ENCODE data around the gene KLF11.
"Not testable (repeated sequence)": the region's sequence is repeated elsewhere in the genome, so short reads cannot be mapped to it uniquely, and the experiment has no call there.

KLF11 gene

GRCh38 chr2:10019174-10019573, 24.2 kb upstream of the KLF11 start:
- DNase-seq: no peak
- intact Hi-C loops (cut with DNase I): no loop called here

- intact Hi-C loops (cut with DNase I): no loop called here
- DNase-seq: no peak
Measured at GRCh38 chr2:10019602-10020400, 23.5 kb upstream of the KLF11 start.

DNA sequence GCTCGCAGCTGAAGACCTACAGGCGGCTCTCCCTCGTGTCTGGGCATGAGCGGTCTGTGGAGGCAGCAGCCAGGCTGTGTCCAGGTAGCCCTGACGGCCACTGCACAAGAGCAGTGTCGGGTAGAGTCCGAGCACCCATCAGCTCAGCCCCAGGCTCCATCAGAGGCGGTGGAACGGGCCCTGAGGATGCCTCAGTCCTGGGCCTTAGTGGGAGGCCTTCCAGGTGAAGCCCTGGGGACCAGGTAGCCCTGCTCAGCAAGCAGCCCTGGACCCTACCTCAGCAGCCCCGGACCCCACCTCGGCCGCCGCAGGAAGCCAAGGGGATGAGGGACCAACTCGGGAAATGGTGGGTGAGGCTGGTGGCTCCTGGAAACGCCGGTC, 21.3 kb upstream of the KLF11 start:
- intact Hi-C loops (cut with DNase I): no loop called here
- DNase-seq: no peak

- intact Hi-C loops (cut with DNase I): no loop called here
- no peak for DNase-seq
Measured at GRCh38 chr2:10022445-10022844, 20.9 kb upstream of the KLF11 start.

DNA sequence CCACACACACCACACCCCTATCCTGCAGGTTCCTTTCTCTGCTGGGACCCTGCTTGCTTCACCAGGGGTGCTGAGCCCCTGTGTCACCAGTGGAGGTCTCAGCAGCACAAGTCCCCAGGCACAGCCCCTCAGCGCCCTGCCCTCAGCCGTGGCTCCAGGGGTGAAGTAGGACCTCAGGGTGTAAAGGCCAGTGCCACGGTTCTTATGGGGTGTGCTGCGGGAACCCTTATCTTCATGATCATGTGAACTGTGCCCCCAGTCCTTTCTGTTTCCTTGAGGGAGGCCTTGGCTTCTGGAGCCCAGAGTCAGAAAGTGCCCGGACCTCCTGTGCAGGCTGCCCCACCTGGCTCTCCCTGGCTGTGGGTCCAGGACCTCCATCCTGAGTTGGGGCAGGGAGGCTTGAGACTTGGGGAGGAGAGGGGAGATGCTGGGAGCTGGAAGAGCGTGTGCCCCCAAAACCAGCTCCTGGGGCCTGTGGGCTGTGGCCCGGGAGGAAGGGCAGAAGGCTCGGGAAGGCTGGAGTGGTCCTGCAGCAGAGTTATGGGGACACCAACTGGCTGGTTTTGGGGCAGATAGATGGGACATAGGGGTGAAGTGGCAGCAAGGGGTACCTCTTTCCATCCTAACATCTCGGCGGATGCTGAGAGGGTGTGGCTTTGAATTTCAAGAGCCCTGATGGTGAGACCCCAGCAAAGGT, 20.2 kb upstream of the KLF11 start:
- no peak for DNase-seq
- intact Hi-C loops (cut with DNase I): no loop called here

GRCh38 chr2:10026940-10027569, 16.3 kb upstream of the KLF11 start:
- no peak for DNase-seq
- intact Hi-C loops (cut with DNase I): no loop called here

DNA sequence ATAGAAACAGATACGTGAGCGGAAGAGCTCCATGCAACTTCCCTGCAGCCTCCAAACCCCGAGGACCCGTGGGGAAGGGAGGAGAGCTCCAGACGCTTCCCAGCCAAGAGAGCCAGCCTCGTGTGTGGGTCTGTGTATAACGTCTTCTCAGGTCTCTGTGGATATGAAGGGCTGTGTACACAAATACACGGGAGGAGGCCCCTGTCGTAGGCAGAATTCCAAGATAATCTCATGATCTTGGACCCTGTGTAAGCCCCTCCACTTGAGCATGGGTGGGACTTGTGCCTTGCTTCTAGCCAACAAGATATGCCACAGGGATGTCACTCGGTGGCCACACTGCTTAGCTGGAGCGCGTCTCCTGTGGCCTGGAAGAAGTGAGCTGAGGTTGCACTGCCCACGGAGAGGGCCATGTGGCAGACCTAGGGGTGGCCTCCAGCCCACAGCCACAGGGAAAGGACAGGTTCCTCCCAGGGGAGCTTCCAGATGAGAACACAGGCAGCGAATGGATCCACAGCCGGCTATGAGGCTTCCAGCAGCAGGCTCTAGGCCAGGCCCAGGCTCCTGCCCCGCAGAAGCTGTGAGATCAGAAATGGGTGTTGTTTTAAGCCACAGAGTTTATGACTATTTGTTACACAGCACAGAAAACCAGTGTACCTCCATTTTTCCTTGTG, 15.6 kb upstream of the KLF11 start:
- no peak for DNase-seq
- intact Hi-C loops (cut with DNase I): no loop called here

DNA sequence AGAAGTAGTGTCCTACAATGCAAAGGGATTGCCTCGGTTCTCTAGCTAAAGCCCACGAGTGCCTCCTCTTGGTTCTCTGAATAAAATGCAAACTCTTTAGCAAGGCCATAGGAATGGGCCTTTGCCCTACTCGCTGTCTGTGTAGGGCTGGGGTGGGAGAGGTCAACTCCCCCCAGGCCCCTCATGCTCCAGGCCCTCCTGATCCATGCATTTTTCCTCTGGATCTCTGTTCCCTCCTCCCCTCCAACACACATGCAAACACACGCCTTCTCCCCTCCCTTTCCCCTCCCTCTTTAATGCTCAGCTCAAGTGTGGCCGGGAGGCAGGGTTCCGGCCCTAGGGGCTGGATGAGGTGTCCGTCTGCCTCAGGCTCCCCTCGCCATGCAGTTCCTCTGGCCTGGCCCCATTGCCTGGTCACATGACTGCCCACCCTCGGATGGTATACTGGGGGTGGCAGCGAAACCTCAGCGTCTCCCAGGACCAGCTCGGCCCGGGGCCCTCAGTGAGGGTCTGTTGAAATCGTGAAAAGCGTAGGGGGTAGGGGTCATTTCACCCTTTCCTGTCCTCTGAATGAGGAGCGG, 14.9 kb upstream of the KLF11 start:
- no peak for DNase-seq

GRCh38 chr2:10028988-10029874, 14.1 kb upstream of the KLF11 start:
- peak in 24 of 42 donors; percentile 27 to 84 (median 41) for DNase-seq
- intact Hi-C loops (cut with DNase I): no loop called here

More for the DNA sequence above, 14.9 kb upstream of the KLF11 start:
- intact Hi-C loops (cut with DNase I): no loop called here

- no peak for DNase-seq
- intact Hi-C loops (cut with DNase I): no loop called here
Measured at GRCh38 chr2:10029875-10030223, 13.5 kb upstream of the KLF11 start.

DNA sequence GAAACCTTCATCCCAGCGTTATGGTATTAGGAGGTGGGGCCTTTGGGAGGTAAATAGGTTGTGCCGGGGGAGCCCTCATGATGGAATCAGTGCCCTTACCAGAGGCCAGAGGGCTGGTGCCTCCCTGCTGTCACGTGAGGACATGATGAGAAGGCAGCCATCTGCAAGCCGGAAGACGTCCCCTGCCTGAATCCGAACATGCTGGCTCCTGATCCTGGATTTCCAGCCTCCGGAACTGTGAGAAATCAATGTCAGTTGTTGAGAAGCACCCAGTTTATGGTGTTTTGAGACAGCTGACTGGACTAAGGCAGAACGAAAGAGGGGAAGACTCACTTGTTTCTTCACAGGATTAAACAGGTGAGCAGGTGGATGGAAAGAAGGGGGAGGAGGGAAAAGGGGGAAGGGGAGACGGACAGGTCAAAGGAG, 13.0 kb upstream of the KLF11 start:
- no peak for DNase-seq
- intact Hi-C loops (cut with DNase I): no loop called here

DNA sequence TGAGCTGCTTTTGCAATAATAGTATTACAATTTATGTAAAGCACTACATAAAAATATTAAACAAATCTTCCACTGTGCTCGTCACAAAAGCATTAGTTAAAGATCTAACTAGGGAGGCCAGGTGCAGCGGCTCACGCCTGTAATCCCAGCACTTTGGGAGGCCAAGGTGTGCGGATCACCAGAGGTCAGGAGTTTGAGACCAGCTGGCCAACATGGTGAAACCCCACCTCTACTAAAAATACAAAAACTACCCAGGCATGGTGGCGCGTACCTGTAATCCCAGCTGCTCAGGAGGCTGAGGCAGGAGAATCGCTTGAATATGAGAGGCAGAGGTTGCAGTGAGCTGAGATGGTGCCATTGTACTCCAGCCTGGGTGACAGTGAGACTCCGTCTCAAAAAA, 12.6 kb upstream of the KLF11 start:
- DNase-seq; intact Hi-C loops (cut with DNase I): not testable (repeated sequence)

DNA sequence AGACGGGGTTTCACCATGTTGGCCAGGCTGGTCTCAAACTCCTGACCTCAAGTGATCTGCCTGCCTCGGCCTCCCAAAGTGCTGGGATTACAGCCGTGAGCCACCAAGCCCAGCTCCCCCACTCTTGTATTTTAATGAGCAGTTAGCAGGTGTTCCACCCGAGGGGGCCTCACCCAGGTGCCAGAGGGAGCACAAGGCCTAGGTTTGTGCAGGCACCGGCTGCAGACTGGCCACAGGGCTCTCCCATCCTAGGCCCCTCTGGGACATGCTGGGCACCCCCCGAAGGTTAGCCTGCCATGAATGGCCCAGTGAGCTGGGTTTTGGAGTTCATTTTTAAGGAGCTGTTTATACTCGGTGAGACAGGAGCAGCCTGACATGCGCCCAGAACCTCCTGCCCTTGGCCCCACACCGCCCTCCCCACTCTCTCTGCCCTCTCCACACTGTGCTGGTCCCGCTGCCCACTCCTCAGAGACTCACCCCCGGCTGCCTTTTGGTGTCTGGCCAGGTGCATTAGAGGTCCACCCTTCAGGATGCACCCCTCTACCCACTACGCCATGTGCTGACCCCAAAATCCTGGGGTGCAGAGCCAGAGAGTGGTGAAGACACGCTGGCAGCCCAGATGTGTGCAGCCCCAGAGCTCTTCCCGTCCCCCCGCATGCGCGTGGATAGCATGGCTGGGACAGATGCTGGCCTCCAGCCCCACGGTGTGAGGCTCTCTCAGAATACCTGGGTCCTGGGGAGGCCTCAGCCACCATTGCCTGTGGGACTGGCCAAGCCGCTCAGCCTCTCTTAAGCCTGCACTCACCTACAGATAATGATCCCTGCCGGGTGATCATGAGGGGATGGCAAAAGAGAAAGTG, 11.2 kb upstream of the KLF11 start:
- DNase-seq: no peak
- intact Hi-C loops (cut with DNase I): no loop called here

- intact Hi-C loops (cut with DNase I): no loop called here
- DNase-seq: no peak
Measured at GRCh38 chr2:10032746-10033105, 10.6 kb upstream of the KLF11 start.

DNA sequence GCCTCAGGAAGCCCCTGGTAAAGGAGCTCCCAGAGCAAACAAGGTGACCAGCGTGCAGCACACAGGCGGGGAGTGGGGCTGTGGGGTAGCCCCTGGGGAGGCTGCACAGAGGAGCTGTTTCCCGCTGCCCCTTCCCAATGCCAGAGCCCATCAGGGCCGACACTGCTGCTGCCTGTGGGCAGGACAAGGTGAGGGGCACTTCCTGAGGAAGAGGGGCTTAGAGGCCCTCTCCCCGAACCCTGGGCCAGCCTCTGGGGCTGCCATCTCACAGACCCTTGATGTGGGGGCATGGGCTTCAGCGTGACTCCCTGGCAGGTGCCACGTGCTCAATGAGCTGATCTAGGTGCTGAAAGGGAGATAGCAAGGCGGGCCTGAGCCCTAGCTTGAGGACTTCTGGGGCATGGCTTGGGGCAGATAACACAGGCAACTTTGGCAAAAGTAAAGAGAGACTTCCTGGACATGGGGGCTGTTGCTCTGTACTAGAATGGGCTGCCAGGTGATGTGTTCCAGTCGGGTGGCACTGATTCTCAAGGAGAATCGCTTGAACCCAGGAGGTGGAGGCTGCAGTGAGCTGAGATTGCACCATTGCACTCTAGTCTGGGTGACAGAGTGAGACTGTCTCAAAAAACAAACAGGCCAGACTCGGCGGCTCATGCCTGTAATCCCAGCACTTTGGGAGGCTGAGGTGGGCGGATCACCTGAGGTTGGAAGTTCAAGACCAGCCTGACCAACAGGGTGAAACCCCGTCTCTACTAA, 9.9 kb upstream of the KLF11 start:
- intact Hi-C loops (cut with DNase I): no loop called here
- DNase-seq: no peak

DNA sequence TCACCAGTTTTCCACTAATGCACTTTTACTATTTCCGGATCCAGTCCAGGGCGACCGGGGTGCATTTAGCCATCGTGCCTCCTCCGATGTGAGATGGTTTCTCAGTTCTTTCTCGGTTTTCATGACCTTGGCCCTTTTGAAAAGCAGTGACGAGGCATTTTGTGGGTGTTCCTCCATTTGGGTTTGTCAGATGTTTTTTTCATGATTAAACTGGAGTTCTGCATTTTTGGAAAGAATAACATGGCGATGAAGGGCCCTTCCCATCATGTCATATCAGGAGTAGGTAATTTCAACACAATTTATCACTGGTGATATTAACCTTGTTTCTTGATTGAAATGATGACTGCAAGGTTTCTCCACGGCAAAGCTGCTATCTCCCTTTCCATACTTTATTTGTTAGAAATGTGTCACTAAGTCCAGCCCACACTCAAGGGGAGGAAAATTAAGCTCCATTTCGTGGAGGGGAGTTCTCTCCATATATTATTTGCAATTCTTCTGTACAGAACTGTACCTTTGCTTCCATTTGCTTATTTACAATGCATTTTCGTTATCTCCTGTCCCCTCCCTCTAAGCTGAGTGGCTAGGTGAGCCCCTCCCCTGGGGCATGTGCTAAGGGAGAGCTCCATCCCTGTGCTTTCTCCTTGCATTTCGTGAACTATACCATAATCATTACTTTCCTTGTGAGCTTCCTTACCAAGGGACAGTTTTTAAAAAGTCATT, 8.9 kb upstream of the KLF11 start:
- intact Hi-C loops (cut with DNase I): no loop called here
- no peak for DNase-seq

All from head of caudate nucleus (tissue), 42 donors.